Activated T-cell treated with anti-CD3 and anti-CD28 coated beads for 4 hours (primary cell): Measurements from ENCODE around the gene HOXB6.

Source experiments
- DNase-seq: peaks from one replicate; pipeline ENCODE4 v3.0.0-alpha.2; 2020

The HOXB6 gene

GRCh38 chr17:48604770-48605329 lies at the start of gene HOXB6:
Gene HOXB6 (minus strand): TSS chr17:48604986. CDS start chr17:48598150, 6,836 bp downstream.
- DNase-seq: no peak

- no peak for DNase-seq
Measured at GRCh38 chr17:48649741-48650140, 45.0 kb upstream of the HOXB6 start.

DNA sequence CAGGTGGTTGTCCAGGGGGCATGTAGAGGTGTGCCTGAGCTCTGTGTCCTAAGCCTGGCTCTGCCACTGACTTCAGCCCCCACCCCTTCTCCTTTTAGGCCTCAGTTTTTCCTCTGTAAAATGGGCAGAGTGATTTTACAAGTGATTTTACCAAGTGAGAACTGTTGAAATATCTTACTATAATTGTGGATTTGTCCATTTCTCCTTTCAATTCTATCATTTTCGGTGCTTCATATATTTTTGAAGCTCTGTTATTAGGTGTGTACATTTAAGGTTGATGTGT lies 43.1 kb upstream of the HOXB6 start:
- DNase-seq: no peak

- no peak for DNase-seq
Measured at GRCh38 chr17:48647103-48647962, 42.5 kb upstream of the HOXB6 start.

DNA sequence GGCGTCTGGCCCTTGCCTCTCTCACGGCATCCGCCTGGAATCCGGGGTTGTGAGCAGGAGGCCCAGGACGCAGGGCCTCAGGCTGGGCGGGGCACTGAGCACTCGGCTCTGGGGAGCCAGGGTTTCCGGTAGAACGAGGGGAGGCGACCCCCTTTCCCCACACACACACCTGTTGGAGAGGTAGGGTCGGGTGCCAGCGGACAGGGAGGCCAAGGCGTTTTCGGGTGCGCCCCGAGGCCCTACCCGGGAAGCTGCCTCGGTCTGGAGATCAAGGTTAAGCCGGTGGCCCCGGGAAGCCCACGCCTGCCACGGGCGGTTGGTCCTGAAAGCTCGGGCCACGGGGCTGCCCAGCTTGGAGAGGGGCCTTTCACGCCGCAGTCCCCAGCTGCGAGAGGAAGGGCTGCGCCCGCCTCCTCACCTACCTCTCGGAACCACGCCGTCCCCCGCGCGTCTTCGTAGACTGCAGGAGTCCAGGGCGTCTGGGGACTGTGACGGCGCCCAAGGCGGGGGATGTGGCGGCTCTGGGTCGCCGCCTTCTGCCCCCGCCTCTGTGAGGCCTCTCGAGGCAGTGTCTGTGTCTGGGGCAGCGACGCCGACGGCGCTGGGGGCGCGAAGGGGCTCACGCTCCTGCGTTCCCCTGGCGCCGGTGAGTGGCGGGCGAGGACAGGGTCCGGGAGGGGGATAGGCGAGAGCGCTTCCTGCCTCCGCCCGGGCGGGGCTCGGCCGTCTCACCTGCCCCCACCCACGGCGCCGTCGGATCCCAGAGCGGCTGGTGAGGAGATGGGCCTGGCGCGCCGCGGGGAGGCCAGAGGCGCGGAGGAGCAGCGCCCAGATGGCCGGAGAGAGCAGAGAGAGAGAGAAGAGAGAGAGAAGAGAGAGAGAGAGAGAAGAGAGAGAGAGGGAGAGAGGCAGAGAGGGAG lies 41.7 kb upstream of the HOXB6 start:
- peak; percentile 19 for DNase-seq

GRCh38 chr17:48645639-48646182 lies 40.9 kb upstream of the HOXB6 start:
- DNase-seq: no peak

DNA sequence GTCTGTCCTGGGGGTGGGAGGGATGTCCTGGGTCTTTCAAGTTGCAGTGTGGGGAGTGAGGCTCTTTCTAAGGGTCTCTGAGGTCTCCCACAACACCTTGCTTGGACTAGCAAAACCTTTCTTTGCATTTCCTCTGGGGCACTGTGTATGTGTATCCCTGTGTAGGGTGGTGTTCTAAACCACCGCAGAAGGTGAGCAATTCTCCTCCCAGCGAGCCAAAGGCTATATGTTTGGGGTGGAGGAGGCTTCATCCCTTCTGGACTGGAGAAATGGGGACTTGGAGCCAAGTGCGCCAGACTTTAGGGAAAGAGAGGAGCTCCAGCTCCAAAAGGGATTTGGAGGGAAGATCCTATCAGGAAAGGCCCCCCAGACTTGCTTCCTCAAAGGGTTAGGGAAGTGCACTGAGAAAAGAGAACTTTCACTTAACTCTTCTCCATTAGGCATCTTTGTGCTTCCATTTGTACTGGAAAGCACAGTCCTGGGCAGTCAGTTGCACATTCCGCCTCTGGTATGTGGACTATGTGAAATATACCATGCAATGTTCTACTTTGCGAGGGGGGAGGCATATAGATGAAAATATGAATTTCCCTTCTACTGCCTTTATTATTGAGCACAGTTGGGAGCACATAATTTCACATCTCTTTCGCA lies 40.2 kb upstream of the HOXB6 start:
- DNase-seq: no peak

DNA sequence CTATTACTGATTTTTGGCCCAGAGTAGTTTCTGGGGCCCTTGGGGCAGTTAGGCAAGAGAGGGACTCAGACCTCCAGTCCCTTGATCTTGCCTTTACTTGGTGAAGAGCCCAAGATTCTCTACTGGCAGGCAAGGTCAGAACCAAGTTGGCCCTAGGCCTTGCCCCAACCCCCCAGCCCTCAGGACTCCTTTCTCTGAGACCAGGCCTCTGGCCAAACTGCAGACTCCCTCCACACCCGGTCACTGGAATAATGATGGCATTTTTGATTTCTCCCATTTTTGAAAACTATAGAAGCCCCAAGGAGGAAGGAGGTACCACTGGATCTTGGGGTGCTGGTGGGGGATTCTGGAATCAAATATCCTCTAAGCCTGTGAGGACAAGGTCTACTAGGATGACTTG lies 39.4 kb upstream of the HOXB6 start:
- no peak for DNase-seq

DNA sequence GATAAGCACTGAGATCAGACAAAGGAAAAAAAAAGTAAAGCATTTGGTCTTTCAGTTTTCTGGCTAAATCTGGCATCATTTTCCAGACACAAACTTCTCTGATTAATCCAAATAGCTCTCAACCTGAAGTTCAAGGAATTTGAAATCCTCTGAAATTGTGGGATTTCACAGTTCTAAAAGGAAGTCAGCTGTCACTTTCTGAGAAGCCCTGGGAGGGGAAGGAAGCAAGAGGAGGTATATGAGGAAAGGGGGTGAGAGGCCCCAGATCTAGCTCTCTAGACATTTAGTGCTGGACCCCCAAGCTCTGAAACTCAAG lies 38.9 kb upstream of the HOXB6 start:
- no peak for DNase-seq

GRCh38 chr17:48642843-48643696 lies 38.3 kb upstream of the HOXB6 start:
- DNase-seq: no peak

DNA sequence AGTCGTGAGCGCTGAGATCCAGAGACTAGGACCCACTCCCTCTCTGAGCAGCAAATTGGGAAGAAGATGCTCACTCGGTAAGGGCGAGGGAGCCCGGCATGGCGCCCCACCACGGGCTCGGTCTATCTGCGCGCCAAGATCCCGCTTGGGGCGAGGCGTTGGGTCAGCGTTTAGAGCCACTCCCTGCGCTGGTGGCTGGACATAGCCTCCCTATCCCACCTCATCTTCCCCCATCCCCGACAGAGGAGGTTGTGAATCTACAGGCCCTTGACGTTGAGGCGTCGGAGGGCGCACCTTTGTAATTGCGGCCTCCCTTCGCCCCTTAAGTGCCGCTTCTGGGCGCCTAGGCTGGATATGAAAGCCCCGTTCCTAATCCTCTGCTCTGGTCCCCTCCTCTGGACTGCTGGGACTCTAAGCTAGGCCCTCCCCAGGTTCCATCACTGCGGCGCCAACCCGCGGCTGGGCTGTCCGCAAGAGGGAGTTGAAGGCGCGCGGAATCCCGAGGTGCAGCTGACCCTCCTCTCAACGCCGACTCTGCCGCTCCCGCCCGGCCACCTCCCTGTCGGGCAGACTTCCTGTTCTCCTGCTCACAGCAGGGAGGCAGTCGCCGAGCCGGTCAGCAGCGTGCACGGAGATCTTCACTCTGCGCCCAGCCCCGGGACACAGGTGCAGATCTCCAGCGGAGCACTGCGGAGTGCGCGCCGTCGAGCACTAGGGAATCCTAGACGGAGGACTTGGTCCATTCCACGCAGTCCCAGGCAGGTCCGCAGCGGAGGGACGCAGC lies 37.5 kb upstream of the HOXB6 start:
- DNase-seq: no peak

- no peak for DNase-seq
Measured at GRCh38 chr17:48641541-48642058, 36.8 kb upstream of the HOXB6 start.

GRCh38 chr17:48640858-48641180 lies 36.0 kb upstream of the HOXB6 start:
- no peak for DNase-seq

- DNase-seq: no peak
Measured at GRCh38 chr17:48639982-48640857, 35.4 kb upstream of the HOXB6 start.

GRCh38 chr17:48639136-48639535 lies 34.4 kb upstream of the HOXB6 start:
- DNase-seq: no peak

GRCh38 chr17:48637323-48638260 lies 32.8 kb upstream of the HOXB6 start:
- DNase-seq: no peak

- DNase-seq: peak; percentile 43
Measured at GRCh38 chr17:48636177-48637018, 31.6 kb upstream of the HOXB6 start.
